Stimulated activated CD4-positive, alpha-beta T cell treated with anti-CD3 and anti-CD28 coated beads, Interleukin-2, amount 100 ng/mL, for 24 hours (primary cell): ENCODE data around the gene CALU.

ENCODE experiments used
- DNase-seq, 2 donors: peaks; one replicate each; pipeline ENCODE4 v3.0.0-alpha.2; 2020

Gene CALU

GRCh38 chr7:128739048-128739962 is at the start of gene CALU:
Gene CALU, plus strand, starts transcription at chr7:128739359. Its CDS starts 9,225 bp downstream, at chr7:128748584.
- peak; percentile 96 for DNase-seq

- DNase-seq: no peak
These were observed 47.9 kb upstream of the CALU start for GRCh38 chr7:128691227-128691626.

GRCh38 chr7:128692623-128693270 is 46.4 kb upstream of the CALU start:
- DNase-seq: no peak

GRCh38 chr7:128693373-128694015 is 45.7 kb upstream of the CALU start:
- DNase-seq: no peak

- no peak for DNase-seq
These were observed 44.4 kb upstream of the CALU start for GRCh38 chr7:128694738-128695137.

- peak; percentile 52 to 74 for DNase-seq
These were observed 41.8 kb upstream of the CALU start for GRCh38 chr7:128697302-128697905.

GRCh38 chr7:128699196-128699712 is 39.9 kb upstream of the CALU start:
- DNase-seq: no peak

- DNase-seq: no peak
These were observed 39.3 kb upstream of the CALU start for GRCh38 chr7:128699895-128700294.

- no peak for DNase-seq
These were observed 37.9 kb upstream of the CALU start for GRCh38 chr7:128701062-128701785.

- DNase-seq: no peak
These were observed 35.4 kb upstream of the CALU start for GRCh38 chr7:128703609-128704241.

GRCh38 chr7:128705891-128706333 is 33.2 kb upstream of the CALU start:
- DNase-seq: no peak

GRCh38 chr7:128707752-128708151 is 31.4 kb upstream of the CALU start:
- DNase-seq: no peak

- no peak for DNase-seq
These were observed 30.9 kb upstream of the CALU start for GRCh38 chr7:128708235-128708634.

- DNase-seq: no peak
These were observed 30.3 kb upstream of the CALU start for GRCh38 chr7:128708824-128709223.

GRCh38 chr7:128710481-128710880 is 28.7 kb upstream of the CALU start:
- no peak for DNase-seq

- DNase-seq: no peak
These were observed 25.4 kb upstream of the CALU start for GRCh38 chr7:128713794-128714193.

GRCh38 chr7:128714701-128715495 is 24.3 kb upstream of the CALU start:
- DNase-seq: no peak

- no peak for DNase-seq
These were observed 20.1 kb upstream of the CALU start for GRCh38 chr7:128718967-128719642.

GRCh38 chr7:128721376-128721775 is 17.8 kb upstream of the CALU start:
- DNase-seq: no peak

GRCh38 chr7:128724743-128725142 is 14.4 kb upstream of the CALU start:
- no peak for DNase-seq
